LNCaP clone FGC (cell line): ENCODE data around the gene THAP11.

Experiments
- DNase-seq: peaks from one replicate; pipeline ENCODE4 v3.0.0-alpha.2; 2011; ENCODE audit warnings: low read depth
- H3K4me3 ChIP-seq: 2 replicates; pipeline ENCODE4 v1.5.1; 2011; ENCODE audit warnings: mild to moderate bottlenecking, low read depth, low read length, control low read depth
- TF ChIP-seq, protein P1 (sequence below): IDR thresholded peaks from 2 replicates; pipeline ENCODE4 v1.5.1; 2012; ENCODE audit warnings: mild to moderate bottlenecking; ENCODE audit not compliant: control insufficient read depth, insufficient read depth; ENCODE audit errors: extremely low read depth

THAP11 gene

DNA sequence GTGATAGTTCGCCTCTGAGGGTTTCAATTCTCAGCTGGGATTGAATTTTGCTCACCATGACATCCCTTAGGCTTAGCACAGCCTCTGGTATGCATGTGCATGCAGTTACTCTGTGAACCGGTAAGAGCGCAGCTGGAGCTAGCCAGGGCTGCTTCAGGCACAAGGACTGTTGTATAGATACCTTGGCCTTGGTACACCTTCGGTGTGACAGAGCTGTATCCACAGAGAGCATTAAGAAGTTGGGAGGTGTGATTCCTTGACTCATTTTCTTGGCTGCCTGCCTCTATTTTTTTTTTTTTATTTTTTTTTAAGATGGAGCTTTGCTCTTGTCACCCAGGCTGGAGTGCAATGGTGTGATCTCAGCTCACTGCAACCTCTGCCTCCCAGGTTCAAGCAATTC, 2.4 kb downstream of the THAP11 start:
- H3K4me3 ChIP-seq: no peak overlapping the region
- TF ChIP-seq, protein P1, sequence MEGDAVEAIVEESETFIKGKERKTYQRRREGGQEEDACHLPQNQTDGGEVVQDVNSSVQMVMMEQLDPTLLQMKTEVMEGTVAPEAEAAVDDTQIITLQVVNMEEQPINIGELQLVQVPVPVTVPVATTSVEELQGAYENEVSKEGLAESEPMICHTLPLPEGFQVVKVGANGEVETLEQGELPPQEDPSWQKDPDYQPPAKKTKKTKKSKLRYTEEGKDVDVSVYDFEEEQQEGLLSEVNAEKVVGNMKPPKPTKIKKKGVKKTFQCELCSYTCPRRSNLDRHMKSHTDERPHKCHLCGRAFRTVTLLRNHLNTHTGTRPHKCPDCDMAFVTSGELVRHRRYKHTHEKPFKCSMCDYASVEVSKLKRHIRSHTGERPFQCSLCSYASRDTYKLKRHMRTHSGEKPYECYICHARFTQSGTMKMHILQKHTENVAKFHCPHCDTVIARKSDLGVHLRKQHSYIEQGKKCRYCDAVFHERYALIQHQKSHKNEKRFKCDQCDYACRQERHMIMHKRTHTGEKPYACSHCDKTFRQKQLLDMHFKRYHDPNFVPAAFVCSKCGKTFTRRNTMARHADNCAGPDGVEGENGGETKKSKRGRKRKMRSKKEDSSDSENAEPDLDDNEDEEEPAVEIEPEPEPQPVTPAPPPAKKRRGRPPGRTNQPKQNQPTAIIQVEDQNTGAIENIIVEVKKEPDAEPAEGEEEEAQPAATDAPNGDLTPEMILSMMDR: no peak
- DNase-seq: no peak

- DNase-seq: no peak
- peak overlapping the region; percentile 99 for H3K4me3 ChIP-seq
- TF ChIP-seq, protein P1: no peak
These were observed 3.4 kb downstream of the THAP11 start for GRCh38 chr16:67845291-67846062.

GRCh38 chr16:67846063-67846319, 3.9 kb downstream of the THAP11 start:
- DNase-seq: no peak
- H3K4me3 ChIP-seq: peak overlapping the region; percentile 99
- TF ChIP-seq, protein P1: no peak

DNA sequence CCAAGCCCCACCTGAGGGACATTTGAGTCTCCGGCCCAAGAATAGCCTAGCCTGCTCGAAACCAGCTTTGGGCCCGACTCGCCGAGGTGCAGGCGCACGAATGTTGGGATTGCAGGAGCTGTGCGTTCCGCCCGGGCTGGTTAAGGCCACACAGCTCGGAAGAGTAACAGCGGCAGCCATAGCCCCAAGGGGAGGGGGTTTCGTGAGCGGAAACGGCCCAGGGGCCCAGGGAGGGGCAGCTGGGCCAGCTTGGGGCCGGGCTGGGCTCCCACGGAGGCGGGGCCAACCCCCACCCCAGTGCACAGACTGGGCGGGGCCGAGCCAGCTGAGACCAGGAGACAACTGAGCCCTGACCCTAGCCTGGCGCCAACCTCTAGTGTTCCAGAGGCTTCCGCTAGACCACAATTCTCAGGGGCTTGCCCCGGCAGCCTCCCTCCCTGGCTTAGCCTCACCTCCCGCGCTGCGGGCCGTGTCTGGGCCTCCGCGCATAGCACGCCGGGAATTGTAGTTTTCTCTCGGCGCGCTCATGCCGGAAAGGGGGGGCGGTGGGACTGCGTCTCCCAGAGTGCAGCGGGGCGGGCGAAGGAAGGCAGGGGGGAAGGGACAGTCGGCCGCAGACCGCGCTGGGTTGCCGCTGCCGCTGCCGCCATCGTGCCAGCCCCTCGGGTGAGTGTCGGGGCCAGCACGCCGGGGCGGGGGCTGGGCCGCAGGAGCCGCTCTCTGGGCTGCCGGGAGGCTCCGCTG, 4.4 kb downstream of the THAP11 start, which contains the start of gene NUTF2:
Gene NUTF2 (plus strand): TSS at position 614 of the 744 bp plus-strand sequence. CDS start 18,198 bp downstream, outside the sequence.
- DNase-seq: peak; percentile 74
- H3K4me3 ChIP-seq: peak within 1 kb of the TSS; percentile 99
- TF ChIP-seq, protein P1: no peak

DNA sequence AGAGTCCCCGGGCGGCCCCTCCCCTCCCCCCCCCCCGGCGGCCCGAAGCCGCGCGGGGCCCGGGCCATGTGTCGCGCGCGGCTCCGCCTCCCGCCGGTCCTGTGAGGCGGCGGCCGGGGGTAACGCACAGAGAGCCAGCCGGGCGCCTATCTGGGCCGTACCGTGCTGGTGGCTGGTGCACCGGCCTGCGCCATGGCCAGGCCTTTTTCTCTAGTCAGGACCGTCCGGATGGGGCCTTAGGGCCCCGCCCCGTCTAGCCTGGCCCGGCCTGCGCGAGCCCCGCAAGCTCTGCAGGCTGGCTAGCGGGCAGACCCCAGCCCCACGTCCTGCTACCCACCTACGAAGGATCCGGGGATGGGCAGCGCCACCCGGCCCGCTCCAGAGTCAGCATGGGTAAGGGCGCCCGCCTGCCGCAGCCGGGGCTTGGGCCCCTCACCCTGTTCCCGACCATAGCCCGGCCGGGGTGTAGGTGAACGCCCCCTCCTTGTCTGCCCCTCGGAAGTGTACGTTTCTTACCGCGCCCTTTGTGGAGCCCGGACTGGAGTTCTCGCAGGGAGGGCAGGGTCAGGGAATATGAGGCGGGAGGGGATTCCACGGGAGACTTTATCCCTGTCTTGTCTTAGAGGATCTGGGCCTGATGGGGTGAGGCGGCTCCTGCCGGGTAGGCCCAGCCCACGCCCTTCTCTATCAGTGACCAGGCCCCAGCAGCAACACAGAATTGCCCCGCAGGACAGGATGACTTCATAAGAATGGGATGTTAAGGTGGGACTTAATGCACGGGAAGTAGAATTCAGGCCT, 5.1 kb downstream of the THAP11 start, which contains the start of gene CENPT:
Gene CENPT (minus strand): TSS at position 630 of the 798 bp plus-strand sequence. CDS start 13,834 bp downstream, outside the sequence.
- no peak for DNase-seq
- TF ChIP-seq, protein P1: no peak
- H3K4me3 ChIP-seq: peak within 1 kb of the TSS; percentile 99

DNA sequence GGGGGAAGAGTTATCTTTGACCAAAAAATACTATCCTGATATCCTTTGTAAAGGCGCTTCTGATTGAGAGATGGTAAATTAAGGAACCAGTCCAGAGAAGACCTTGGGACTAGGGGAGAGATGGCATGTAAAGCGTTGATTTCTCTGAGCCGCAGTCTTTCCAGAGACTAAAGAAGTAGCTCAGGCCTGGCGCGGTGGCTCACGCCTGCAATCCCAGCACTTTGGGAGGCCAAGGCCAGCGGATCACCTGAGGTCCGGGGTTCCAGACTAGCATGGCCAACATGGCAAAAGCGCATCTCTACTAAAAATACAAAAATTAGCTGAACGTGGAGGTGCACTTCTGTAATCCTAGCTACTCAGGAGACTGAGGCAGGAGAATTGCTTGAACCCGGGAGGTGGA, 6.0 kb downstream of the THAP11 start:
- DNase-seq: no peak
- TF ChIP-seq, protein P1: no peak
- H3K4me3 ChIP-seq: peak overlapping the region; percentile 99
